ENCODE measurements around the gene CACNA1C. TPM values are rescaled to one million over a fixed set of nuclear protein-coding genes. Genes with fewer than 3 reads are reported as not detected.

Gene CACNA1C
- total RNA-seq, 2 donors from 2014 or later: 0.05 to 0.31 TPM

GRCh38 chr12:2137711-2138110 is 84.9 kb downstream of the CACNA1C start:
- no peak for DNase-seq (ENCODE audit: low spot score in 2 of 2)
- no peak for ATAC-seq
- Mint-ChIP-seq H3K9me3 (no peaks in the 10 kb centered on the region), H3K27ac (no peak overlapping the region), H3K36me3 (peaks cover 0 to 6% of the 10 kb centered on the region in 2 donors)

GRCh38 chr12:2138294-2138693 is 85.5 kb downstream of the CACNA1C start:
- ATAC-seq (no peak), DNase-seq (ENCODE audit: low spot score in 2 of 2) (no peak)
- no peaks in the 10 kb centered on the region for H3K9me3 Mint-ChIP-seq
- no peak overlapping the region for H3K27ac Mint-ChIP-seq
- peaks cover 0 to 6% of the 10 kb centered on the region in 2 donors for H3K36me3 Mint-ChIP-seq

- ATAC-seq (no peak), DNase-seq (ENCODE audit: low spot score in 2 of 2) (no peak)
- Mint-ChIP-seq H3K27ac (no peak overlapping the region), H3K9me3 (no peaks in the 10 kb centered on the region), H3K36me3 (peaks cover 0 to 6% of the 10 kb centered on the region in 2 donors)
These were observed 86.1 kb downstream of the CACNA1C start for GRCh38 chr12:2138871-2139308.

GRCh38 chr12:2139651-2140050 is 86.9 kb downstream of the CACNA1C start:
- no peaks in the 10 kb centered on the region for H3K9me3 Mint-ChIP-seq
- no peak for DNase-seq (ENCODE audit: low spot score in 2 of 2)
- H3K36me3 Mint-ChIP-seq: peaks cover 0 to 6% of the 10 kb centered on the region in 2 donors
- ATAC-seq: no peak
- no peak overlapping the region for H3K27ac Mint-ChIP-seq

- peaks cover 0 to 5% of the 10 kb centered on the region in 2 donors for H3K36me3 Mint-ChIP-seq
- H3K27ac Mint-ChIP-seq: no peak overlapping the region
- DNase-seq (ENCODE audit: low spot score in 2 of 2) (no peak), ATAC-seq (no peak)
- no peaks in the 10 kb centered on the region for H3K9me3 Mint-ChIP-seq
These were observed 88.2 kb downstream of the CACNA1C start for GRCh38 chr12:2140858-2141519.

- no peaks in the 10 kb centered on the region for H3K36me3 Mint-ChIP-seq
- H3K27ac Mint-ChIP-seq: no peak overlapping the region
- DNase-seq (ENCODE audit: low spot score in 2 of 2): no peak
- H3K9me3 Mint-ChIP-seq: no peaks in the 10 kb centered on the region
- ATAC-seq: no peak
These were observed 89.3 kb downstream of the CACNA1C start for GRCh38 chr12:2142068-2142467.

- ATAC-seq (no peak), DNase-seq (ENCODE audit: low spot score in 2 of 2) (no peak)
- Mint-ChIP-seq H3K27ac (no peak overlapping the region), H3K9me3 (no peaks in the 10 kb centered on the region), H3K36me3 (no peaks in the 10 kb centered on the region)
These were observed 92.2 kb downstream of the CACNA1C start for GRCh38 chr12:2144951-2145350.

GRCh38 chr12:2145433-2145998 is 92.7 kb downstream of the CACNA1C start:
- Mint-ChIP-seq H3K9me3 (no peaks in the 10 kb centered on the region), H3K27ac (no peak overlapping the region)

GRCh38 chr12:2147335-2147734 is 94.5 kb downstream of the CACNA1C start:
- Mint-ChIP-seq H3K36me3 (no peaks in the 10 kb centered on the region), H3K9me3 (no peaks in the 10 kb centered on the region), H3K27ac (no peak overlapping the region)
- ATAC-seq (no peak), DNase-seq (ENCODE audit: low spot score in 2 of 2) (no peak)

More at GRCh38 chr12:2145433-2145998, 92.7 kb downstream of the CACNA1C start:
- no peaks in the 10 kb centered on the region for H3K36me3 Mint-ChIP-seq
- DNase-seq (ENCODE audit: low spot score in 2 of 2) (no peak), ATAC-seq (no peak)

- no peak for DNase-seq (ENCODE audit: low spot score in 2 of 2)
- Mint-ChIP-seq H3K9me3 (no peaks in the 10 kb centered on the region), H3K36me3 (no peaks in the 10 kb centered on the region), H3K27ac (no peak overlapping the region)
- ATAC-seq: no peak
These were observed 96.3 kb downstream of the CACNA1C start for GRCh38 chr12:2149091-2149490.

- ATAC-seq: no peak
- Mint-ChIP-seq H3K27ac (no peak overlapping the region), H3K36me3 (no peaks in the 10 kb centered on the region), H3K9me3 (no peaks in the 10 kb centered on the region)
- no peak for DNase-seq (ENCODE audit: low spot score in 2 of 2)
These were observed 98.0 kb downstream of the CACNA1C start for GRCh38 chr12:2150833-2151232.

GRCh38 chr12:2151391-2151790 is 98.6 kb downstream of the CACNA1C start:
- H3K27ac Mint-ChIP-seq: no peak overlapping the region
- DNase-seq (ENCODE audit: low spot score in 2 of 2): no peak

GRCh38 chr12:2152134-2152533 is 99.3 kb downstream of the CACNA1C start:
- Mint-ChIP-seq H3K9me3 (no peaks in the 10 kb centered on the region), H3K27ac (no peak overlapping the region), H3K36me3 (no peaks in the 10 kb centered on the region)
- ATAC-seq: peak; percentile 54 to 70
- no peak for DNase-seq (ENCODE audit: low spot score in 2 of 2)

More at GRCh38 chr12:2151391-2151790, 98.6 kb downstream of the CACNA1C start:
- Mint-ChIP-seq H3K36me3 (no peaks in the 10 kb centered on the region), H3K9me3 (no peaks in the 10 kb centered on the region)
- ATAC-seq: no peak

- Mint-ChIP-seq H3K9me3 (no peaks in the 10 kb centered on the region), H3K27ac (no peak overlapping the region), H3K36me3 (no peaks in the 10 kb centered on the region)
- ATAC-seq (no peak), DNase-seq (ENCODE audit: low spot score in 2 of 2) (no peak)
These were observed 101.3 kb downstream of the CACNA1C start for GRCh38 chr12:2154050-2154449.

- ATAC-seq (no peak), DNase-seq (ENCODE audit: low spot score in 2 of 2) (no peak)
- Mint-ChIP-seq H3K9me3 (no peaks in the 10 kb centered on the region), H3K36me3 (no peaks in the 10 kb centered on the region), H3K27ac (no peak overlapping the region)
These were observed 101.7 kb downstream of the CACNA1C start for GRCh38 chr12:2154521-2154920.

GRCh38 chr12:2156333-2156732 is 103.5 kb downstream of the CACNA1C start:
- Mint-ChIP-seq H3K27ac (no peak overlapping the region), H3K36me3 (no peaks in the 10 kb centered on the region), H3K9me3 (no peaks in the 10 kb centered on the region)
- ATAC-seq (no peak), DNase-seq (ENCODE audit: low spot score in 2 of 2) (no peak)

GRCh38 chr12:2160043-2160442 is 107.3 kb downstream of the CACNA1C start:
- ATAC-seq (no peak), DNase-seq (ENCODE audit: low spot score in 2 of 2) (no peak)
- no peaks in the 10 kb centered on the region for H3K36me3 Mint-ChIP-seq
- H3K9me3 Mint-ChIP-seq: no peaks in the 10 kb centered on the region
- H3K27ac Mint-ChIP-seq: no peak overlapping the region

- Mint-ChIP-seq H3K36me3 (peaks cover 0 to 6% of the 10 kb centered on the region in 2 donors), H3K9me3 (peaks cover 0 to 7% of the 10 kb centered on the region in 2 donors), H3K27ac (no peak overlapping the region)
- DNase-seq (ENCODE audit: low spot score in 2 of 2) (no peak), ATAC-seq (no peak)
These were observed 108.7 kb downstream of the CACNA1C start for GRCh38 chr12:2161473-2161872.

All from activated naive CD4-positive, alpha-beta T cell treated with anti-CD3 and anti-CD28 coated beads, Interleukin-2, amount 50 U/mL, for 72 hours (primary cell).